ENCODE results near the gene HOXD3. TPM values are rescaled to one million over a fixed set of nuclear protein-coding genes. Genes with fewer than 3 reads are reported as not detected.
A peak's percentile ranks its signal among the peaks of the same experiment; 100 is the strongest.

HOXD3 gene
- total RNA-seq, 1 experiment from 2014 or later = not detected

DNA sequence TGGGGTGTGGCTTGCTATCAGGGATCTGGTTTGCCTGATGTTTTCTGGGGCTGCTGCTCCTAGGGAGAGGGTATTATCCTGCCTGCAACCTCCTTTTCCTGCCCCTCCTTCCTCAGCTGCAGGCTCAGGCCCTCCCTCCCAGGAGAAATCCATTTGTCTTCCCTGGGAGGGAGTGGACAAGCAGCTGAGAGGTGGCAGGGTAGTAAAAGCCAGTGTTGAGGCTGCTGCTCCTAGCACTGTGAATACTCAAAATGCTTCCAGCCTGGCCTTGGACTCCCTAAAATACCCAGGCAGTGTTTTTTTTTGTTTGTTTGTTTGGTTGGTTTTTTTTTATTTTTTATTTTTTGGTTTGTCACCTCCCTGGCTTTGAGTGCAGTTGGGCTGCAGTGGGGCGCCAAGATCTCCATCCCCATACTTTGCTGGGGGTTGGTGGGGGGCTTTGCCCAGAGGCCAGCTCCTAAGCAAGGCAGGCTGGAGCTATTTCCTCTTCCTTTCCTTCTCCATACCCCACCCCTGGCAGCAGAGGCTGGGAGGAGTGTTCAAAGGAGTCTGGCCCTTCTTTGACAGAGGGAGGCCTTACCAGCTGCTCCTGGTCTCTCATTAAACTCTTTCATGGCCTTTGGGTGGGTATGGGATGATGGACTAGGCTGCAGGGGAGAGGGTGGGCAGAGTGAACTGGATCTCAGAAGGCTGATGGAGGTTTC is 13.6 kb downstream of the HOXD3 start:
- H3K36me3 Mint-ChIP-seq = peaks cover 4% of the 10 kb centered on the region; the same call in 1 of the 2 replicates
- peaks cover 100% of the 10 kb centered on the region for H3K27me3 Mint-ChIP-seq (ENCODE audit: low read depth)
- POLR2A ChIA-PET = interaction anchor here (1.8 kb wide), 1 partner anchor 10 kb away, joined by 7 read pairs; no protein-coding TSS in a partner anchor
- H3K9me3 Mint-ChIP-seq = no peaks in the 10 kb centered on the region
- peak; percentile 6 for ATAC-seq
- peaks cover 27% of the 10 kb centered on the region for H3K4me1 Mint-ChIP-seq
- no peak overlapping the region for H3K27ac Mint-ChIP-seq
- TF ChIP-seq, protein P1, sequence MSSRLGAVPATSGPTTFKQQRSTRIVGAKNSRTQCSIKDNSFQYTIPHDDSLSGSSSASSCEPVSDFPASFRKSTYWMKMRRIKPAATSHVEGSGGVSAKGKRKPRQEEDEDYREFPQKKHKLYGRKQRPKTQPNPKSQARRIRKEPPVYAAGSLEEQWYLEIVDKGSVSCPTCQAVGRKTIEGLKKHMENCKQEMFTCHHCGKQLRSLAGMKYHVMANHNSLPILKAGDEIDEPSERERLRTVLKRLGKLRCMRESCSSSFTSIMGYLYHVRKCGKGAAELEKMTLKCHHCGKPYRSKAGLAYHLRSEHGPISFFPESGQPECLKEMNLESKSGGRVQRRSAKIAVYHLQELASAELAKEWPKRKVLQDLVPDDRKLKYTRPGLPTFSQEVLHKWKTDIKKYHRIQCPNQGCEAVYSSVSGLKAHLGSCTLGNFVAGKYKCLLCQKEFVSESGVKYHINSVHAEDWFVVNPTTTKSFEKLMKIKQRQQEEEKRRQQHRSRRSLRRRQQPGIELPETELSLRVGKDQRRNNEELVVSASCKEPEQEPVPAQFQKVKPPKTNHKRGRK (CRISPR knock-in tag; IDR thresholded peaks at IDR 0.05; ENCODE audit: borderline replicate concordance) = no peak
- TF ChIP-seq, protein P2, sequence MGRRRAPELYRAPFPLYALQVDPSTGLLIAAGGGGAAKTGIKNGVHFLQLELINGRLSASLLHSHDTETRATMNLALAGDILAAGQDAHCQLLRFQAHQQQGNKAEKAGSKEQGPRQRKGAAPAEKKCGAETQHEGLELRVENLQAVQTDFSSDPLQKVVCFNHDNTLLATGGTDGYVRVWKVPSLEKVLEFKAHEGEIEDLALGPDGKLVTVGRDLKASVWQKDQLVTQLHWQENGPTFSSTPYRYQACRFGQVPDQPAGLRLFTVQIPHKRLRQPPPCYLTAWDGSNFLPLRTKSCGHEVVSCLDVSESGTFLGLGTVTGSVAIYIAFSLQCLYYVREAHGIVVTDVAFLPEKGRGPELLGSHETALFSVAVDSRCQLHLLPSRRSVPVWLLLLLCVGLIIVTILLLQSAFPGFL (CRISPR knock-in tag; IDR thresholded peaks at IDR 0.05; ENCODE audit: borderline replicate concordance) = no peak
- TF ChIP-seq NR3C1 (CRISPR knock-in tag; conservative IDR thresholded peaks at IDR 0.05; ENCODE audit: low read depth) = no peak
- TF ChIP-seq RELA (CRISPR knock-in tag; IDR thresholded peaks at IDR 0.05; ENCODE audit: borderline replicate concordance) = no peak
- TF ChIP-seq ZNF138 (CRISPR knock-in tag; conservative IDR thresholded peaks at IDR 0.05) = no peak
- no peak for TF ChIP-seq KAT7 (CRISPR knock-in tag; IDR thresholded peaks at IDR 0.05; ENCODE audit: borderline replicate concordance)
- CTCF ChIA-PET = interaction anchor here (0.6 to 1.9 kb wide), 7 partner anchors 8 to 383 kb away, joined by 3 to 8 read pairs (median 4); no protein-coding TSS in a partner anchor
- no peak for DNase-seq (ENCODE audit: low spot score)
- H3K4me3 Mint-ChIP-seq = peak overlapping the region; percentile 50; the same call in 1 of the 2 replicates

DNA sequence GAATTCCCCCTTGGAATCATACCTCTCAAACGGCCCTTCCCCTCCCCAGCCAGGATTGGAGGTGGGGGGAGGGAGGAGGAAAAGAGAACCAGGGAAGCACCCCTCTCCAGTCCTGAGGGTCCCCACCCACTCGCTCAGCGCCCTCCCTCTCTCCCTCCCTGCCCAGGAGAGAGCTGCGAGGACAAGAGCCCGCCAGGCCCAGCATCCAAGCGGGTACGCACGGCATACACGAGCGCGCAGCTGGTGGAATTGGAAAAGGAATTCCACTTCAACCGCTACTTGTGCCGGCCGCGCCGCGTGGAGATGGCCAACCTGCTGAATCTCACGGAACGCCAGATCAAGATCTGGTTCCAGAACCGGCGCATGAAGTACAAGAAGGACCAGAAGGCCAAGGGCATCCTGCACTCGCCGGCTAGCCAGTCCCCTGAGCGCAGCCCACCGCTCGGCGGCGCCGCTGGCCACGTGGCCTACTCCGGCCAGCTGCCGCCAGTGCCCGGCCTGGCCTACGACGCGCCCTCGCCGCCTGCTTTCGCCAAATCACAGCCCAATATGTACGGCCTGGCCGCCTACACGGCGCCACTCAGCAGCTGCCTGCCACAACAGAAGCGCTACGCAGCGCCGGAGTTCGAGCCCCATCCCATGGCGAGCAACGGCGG is 14.4 kb downstream of the HOXD3 start:
- Mint-ChIP-seq H3K36me3 (peaks cover 4% of the 10 kb centered on the region; the same call in 1 of the 2 replicates), H3K27ac (no peak overlapping the region)
- POLR2A ChIA-PET = interaction anchor here (1.8 kb wide), 1 partner anchor 11 kb away, joined by 7 read pairs; no protein-coding TSS in a partner anchor
- TF ChIP-seq CBFB (CRISPR knock-in tag; IDR thresholded peaks at IDR 0.05; ENCODE audit: low read depth) (no peak), SP1 (CRISPR knock-in tag; conservative IDR thresholded peaks at IDR 0.05) (0 out of 2 replicates have a peak, but pooled peaks have one; percentile 43), TCF7 (CRISPR knock-in tag; IDR thresholded peaks at IDR 0.05; ENCODE audit: low read depth) (peak; percentile 84; the same call in 1 of the 2 replicates), GABPB1 (CRISPR knock-in tag; IDR thresholded peaks at IDR 0.05) (no peak), TEAD1 (CRISPR knock-in tag; IDR thresholded peaks at IDR 0.05) (no peak), GRHL2 (CRISPR knock-in tag; IDR thresholded peaks at IDR 0.05; ENCODE audit: insufficient replicate concordance, severe bottlenecking) (no peak), ATF1 (CRISPR knock-in tag; IDR thresholded peaks at IDR 0.05) (no peak), ZNF263 (CRISPR knock-in tag; IDR thresholded peaks at IDR 0.05; ENCODE audit: low read depth) (no peak), NFE2L1 (CRISPR knock-in tag; IDR thresholded peaks at IDR 0.05) (peak; percentile 92), FOXK1 (CRISPR knock-in tag; IDR thresholded peaks at IDR 0.05) (peak; percentile 72; the same call in 1 of the 2 replicates), KAT7 (CRISPR knock-in tag; IDR thresholded peaks at IDR 0.05; ENCODE audit: borderline replicate concordance) (0 out of 2 replicates have a peak, but pooled peaks have one; percentile 54), ZNF219 (CRISPR knock-in tag; IDR thresholded peaks at IDR 0.05; ENCODE audit: borderline replicate concordance) (no peak)
- TF ChIP-seq, protein P3, sequence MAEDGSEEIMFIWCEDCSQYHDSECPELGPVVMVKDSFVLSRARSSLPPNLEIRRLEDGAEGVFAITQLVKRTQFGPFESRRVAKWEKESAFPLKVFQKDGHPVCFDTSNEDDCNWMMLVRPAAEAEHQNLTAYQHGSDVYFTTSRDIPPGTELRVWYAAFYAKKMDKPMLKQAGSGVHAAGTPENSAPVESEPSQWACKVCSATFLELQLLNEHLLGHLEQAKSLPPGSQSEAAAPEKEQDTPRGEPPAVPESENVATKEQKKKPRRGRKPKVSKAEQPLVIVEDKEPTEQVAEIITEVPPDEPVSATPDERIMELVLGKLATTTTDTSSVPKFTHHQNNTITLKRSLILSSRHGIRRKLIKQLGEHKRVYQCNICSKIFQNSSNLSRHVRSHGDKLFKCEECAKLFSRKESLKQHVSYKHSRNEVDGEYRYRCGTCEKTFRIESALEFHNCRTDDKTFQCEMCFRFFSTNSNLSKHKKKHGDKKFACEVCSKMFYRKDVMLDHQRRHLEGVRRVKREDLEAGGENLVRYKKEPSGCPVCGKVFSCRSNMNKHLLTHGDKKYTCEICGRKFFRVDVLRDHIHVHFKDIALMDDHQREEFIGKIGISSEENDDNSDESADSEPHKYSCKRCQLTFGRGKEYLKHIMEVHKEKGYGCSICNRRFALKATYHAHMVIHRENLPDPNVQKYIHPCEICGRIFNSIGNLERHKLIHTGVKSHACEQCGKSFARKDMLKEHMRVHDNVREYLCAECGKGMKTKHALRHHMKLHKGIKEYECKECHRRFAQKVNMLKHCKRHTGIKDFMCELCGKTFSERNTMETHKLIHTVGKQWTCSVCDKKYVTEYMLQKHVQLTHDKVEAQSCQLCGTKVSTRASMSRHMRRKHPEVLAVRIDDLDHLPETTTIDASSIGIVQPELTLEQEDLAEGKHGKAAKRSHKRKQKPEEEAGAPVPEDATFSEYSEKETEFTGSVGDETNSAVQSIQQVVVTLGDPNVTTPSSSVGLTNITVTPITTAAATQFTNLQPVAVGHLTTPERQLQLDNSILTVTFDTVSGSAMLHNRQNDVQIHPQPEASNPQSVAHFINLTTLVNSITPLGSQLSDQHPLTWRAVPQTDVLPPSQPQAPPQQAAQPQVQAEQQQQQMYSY (CRISPR knock-in tag; IDR thresholded peaks at IDR 0.05) = peak; percentile 33; the same call in 1 of the 2 replicates
- TF ChIP-seq, protein P4, sequence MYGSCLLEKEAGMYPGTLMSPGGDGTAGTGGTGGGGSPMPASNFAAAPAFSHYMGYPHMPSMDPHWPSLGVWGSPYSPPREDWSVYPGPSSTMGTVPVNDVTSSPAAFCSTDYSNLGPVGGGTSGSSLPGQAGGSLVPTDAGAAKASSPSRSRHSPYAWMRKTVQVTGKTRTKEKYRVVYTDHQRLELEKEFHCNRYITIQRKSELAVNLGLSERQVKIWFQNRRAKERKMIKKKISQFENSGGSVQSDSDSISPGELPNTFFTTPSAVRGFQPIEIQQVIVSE (CRISPR knock-in tag; IDR thresholded peaks at IDR 0.05; ENCODE audit: borderline replicate concordance) = no peak
- TF ChIP-seq, protein P5, sequence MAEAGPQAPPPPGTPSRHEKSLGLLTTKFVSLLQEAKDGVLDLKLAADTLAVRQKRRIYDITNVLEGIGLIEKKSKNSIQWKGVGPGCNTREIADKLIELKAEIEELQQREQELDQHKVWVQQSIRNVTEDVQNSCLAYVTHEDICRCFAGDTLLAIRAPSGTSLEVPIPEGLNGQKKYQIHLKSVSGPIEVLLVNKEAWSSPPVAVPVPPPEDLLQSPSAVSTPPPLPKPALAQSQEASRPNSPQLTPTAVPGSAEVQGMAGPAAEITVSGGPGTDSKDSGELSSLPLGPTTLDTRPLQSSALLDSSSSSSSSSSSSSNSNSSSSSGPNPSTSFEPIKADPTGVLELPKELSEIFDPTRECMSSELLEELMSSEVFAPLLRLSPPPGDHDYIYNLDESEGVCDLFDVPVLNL (CRISPR knock-in tag; IDR thresholded peaks at IDR 0.05; ENCODE audit: borderline replicate concordance, low read depth) = peak; percentile 82; the same call in 1 of the 2 replicates
- TF ChIP-seq, protein P6, sequence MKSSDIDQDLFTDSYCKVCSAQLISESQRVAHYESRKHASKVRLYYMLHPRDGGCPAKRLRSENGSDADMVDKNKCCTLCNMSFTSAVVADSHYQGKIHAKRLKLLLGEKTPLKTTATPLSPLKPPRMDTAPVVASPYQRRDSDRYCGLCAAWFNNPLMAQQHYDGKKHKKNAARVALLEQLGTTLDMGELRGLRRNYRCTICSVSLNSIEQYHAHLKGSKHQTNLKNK (CRISPR knock-in tag; IDR thresholded peaks at IDR 0.05) = no peak
- TF ChIP-seq, protein P2 (CRISPR knock-in tag; IDR thresholded peaks at IDR 0.05; ENCODE audit: borderline replicate concordance) = no peak

More for the DNA sequence above, 14.4 kb downstream of the HOXD3 start:
- no peaks in the 10 kb centered on the region for H3K9me3 Mint-ChIP-seq
- H3K4me3 Mint-ChIP-seq = peak overlapping the region; percentile 66
- DNase-seq (ENCODE audit: low spot score) = peak; percentile 62
- peaks cover 35% of the 10 kb centered on the region for H3K4me1 Mint-ChIP-seq
- peaks cover 100% of the 10 kb centered on the region for H3K27me3 Mint-ChIP-seq (ENCODE audit: low read depth)
- CTCF ChIA-PET = interaction anchor here (0.6 to 1.9 kb wide), 9 partner anchors 9 to 383 kb away, joined by 3 to 8 read pairs (median 4); no protein-coding TSS in a partner anchor
- peak; percentile 33 for ATAC-seq

Measured in WTC11 (cell line).